Medulla oblongata (tissue), 1 donor: ENCODE data around the gene DESI1.
"Not testable (repeated sequence)": the region's sequence is repeated elsewhere in the genome, so short reads cannot be mapped to it uniquely, and the experiment has no call there.

Experiments used
- DNase-seq: peaks from one replicate; pipeline ENCODE4 v3.0.0-alpha.2; 2015; ENCODE audit errors: extremely low spot score

The DESI1 gene

DNA sequence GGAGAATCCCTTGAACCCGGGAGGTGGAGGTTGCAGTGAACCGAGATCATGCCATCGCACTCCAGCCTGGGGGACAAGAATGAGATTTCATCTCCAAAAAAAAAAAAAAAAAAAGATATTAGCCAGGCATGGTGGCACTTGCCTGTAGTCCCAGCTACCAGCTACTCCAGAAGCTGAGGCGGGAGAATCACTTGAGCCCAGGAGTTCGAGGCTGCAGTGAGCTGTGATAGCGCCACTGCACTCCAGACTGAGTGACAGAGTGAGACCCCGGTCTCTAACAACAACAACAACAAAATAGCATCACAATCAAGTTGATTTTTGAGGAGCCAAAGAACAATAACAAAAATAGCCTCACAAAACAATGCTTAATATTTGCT lies 33.5 kb downstream of the DESI1 start:
- no peak for DNase-seq

DNA sequence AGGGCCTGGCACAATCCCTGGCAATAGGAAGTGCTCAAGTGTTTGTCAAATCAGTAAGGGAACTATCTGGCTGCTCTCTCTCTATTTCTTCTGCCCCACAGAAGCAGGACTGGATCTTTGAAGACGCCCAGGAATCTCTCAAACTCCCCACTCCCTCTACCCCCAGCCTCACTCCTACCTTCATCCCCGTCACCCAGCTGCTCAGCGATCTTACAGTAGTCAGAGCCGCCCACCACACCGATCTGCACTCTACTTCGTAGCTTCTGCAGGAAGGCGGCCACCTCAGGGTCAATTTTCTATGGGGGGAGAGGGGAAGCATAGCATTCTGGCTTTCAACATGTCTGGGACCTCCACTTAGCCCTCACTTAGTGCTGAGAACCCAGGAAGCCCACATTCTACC lies 34.9 kb downstream of the DESI1 start:
- no peak for DNase-seq

DNA sequence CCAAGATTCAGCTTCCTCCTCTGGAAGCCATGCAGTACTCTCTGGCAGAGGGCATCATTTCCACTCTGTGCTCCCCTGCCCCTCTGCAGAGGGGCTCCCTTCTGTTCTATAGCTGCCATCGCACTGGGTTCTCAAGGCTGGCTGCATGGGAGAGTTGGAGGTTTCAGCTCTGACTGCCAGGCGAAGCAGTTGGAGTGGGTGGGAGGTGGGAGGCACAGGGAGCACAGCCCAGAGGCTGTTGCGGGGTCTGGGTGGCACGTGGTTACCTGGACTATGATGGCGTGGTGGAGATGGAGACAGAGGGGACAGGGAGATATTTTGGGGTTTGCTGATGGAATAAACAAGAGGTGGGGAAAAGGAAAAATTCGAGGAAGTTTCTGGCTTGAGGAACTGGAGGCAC lies 36.0 kb downstream of the DESI1 start:
- no peak for DNase-seq

DNA sequence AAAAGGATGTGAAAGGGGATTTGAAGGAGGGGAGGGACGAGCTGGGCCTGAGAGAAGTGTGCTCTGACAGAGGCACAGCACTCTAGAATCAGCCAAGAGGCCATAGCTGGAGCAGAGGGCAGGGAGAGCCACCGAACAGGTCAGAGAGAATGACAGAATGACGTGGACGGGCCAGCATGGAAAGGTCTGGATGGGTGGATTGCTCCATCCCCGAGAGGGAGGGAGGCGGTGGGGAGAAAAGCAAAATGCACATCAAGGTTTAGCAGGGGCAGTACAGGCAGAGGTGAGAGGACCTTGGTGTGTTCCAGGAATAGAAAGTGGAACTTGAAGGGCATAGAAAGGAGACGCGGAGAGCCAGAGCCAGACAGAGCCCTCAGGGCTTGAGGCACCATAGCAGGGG lies 38.1 kb downstream of the DESI1 start:
- no peak for DNase-seq

DNA sequence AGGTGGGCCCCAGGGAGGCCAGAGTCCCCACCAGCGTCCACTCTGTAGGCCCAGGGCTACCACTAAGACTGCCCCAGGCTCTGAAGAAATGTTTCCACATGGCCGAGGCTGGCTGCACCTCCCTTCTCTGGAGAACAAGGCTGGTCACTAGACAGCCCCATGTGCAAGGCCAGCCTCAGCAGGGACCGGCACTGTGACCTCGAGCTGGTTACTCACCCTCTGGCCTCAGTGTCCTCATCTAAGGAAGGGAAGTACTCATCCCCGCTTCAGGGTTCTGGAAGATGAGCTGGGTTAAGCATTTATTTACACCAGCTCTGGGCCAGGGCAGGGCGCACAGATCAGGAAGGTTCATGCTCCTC lies 40.9 kb downstream of the DESI1 start:
- DNase-seq, result no peak

DNA sequence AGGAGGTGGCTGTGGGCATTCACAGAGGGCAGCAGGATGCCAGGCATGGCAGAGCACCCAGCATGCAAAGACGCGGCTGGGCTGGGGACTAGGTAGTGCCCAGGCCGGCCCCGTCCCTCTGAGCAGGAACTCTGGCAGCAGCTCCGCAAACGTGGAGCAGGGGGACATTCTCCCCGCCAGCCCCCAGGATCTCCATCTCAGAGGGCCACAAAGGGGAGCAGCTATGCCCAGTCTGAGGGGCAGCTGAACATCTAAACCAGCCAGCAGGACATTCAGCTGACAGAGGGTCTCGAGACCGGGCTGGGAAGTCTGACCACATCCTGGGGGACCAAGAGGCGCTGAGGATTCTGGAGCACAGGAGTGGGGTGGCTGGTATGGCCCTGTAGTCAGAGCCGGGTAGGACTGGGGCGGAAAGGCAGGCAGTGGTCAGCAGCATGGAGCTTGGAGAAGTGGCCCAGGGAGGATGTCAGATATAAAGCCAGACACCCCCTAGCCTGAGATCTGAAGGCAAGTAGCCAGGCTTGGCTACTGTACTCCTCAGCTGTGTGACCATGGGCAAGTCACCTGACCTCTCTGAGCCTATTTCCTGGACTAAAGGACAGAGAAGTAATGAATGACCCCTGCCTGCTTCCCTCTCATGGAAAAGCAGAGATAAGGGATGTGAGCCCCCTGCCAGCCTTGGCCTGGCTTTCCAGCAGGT lies 41.4 kb downstream of the DESI1 start:
- DNase-seq, result no peak

DNA sequence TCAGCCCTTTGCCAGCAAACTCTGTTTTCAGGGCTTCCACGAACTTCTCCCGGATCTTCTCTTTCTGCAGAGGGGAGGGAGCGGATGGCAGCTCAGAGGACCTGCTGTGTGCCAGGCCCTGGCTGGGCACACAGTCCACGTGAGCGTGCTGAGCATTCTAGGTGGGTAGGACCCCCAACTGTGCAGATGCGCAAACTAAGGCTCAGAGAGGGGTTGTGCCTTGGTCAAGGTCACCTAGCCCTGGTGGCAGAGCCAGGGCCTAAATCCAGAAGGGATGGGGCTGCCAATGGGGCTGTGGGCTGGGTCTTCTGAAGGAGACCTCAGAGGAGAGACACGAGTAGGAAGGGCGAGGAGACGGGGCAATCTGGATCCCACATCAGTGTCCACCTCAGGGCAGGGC lies 42.0 kb downstream of the DESI1 start:
- no peak for DNase-seq

DNA sequence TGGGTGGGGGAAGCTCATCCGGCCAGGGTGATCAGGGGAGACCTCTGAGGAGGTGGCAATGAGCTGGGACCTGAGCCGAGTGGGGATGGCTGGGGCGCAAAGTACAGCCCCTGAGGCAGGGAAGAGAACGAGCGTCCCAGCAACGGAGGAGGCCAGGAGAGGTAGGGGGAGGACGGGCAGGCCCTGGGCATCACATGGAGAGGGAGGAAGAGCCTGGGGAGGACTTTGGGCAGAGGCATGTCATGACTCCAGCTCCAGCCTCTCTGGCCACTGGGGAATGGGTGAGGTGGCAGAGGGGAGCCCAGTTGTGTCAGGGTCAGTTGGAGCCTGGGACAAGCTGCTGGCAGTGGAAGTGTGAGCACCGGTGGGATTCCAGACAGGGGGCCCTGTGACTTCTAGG lies 42.7 kb downstream of the DESI1 start:
- no peak for DNase-seq

DNA sequence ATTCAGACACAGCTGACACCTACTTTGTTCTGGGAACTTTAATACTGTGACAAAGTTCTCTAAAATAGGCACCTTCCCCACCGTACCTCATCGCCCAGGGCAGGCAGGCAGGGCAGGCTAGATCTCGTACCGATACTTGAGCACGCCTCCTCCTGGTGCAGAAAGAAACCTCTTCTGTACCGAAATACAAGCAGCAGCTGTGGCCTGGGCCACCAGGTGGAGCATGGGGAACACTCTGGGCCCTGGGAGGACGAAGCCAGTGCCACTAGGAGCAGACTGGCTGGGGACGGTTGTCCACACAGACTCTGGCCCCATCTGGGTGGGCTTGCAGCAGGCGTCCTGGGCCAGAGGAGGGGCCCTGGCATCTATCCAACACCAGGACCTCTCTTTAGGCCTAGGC lies 44.0 kb downstream of the DESI1 start:
- no peak for DNase-seq

DNA sequence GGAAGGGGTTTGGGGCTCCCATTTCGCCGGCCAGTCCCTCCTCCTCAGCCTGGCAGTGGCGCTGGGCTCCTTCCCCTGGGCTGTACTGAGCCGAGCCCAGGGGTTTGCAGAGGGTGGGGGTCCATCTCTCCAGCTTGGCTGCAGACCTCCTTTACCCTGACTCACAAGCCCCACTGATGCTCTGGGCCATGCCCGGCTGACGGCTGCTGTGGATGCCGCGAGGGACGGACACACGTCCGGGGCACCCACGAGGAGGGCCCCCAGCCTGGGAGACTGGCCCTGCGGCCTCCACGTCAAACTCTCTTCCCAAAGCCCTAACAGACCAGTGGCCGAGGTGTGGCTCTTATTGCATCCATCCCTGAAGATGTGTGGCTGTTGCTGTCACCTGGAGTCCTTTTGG lies 45.3 kb downstream of the DESI1 start:
- DNase-seq, result no peak

DNA sequence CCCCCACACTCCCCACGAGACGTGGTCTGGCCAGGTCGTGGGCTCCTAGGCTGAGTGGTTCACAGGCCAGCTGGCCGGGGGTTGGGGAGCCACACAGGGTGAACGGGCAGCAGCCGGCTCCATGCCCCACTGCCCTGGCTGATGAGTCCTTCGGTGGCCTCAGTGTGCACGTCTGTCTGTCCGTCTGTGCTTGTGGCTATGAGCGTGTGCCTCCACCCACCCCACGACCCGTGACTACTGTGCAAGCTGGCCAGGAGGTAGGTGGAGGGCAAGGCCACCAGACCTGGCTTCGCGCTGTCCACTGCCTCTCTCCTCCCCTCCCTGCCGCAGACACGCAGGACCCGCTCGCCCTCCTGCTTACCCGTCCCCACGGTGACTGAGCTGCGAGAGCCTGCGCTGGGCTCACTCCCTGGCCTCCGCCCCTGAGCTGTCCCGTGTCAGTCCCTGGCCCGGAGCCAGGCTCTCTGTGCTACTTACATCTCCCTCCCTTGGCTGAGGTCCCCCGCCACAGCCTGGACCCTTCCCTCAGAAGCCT lies 45.9 kb downstream of the DESI1 start:
- peak; percentile 45 for DNase-seq

DNA sequence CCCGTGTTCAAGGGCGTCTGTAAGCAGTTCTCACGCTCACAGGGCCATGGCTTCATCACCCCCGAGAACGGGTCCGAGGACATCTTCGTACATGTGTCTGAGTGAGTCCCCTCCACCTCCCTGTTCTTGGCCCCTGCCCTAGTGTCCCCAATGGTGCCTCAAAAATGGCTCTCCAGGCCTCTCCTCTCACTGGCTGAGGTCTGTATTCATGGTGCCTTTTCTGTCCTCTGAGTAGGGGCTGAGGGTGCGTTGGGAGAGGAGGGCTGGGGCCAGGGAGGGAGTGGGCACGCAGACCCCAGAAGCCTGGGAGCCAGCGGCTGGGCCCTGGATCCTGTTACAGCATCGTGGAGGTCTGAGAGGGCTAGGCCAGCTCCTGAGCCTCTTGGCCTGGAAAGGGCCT lies 47.2 kb downstream of the DESI1 start:
- DNase-seq, result no peak

DNA sequence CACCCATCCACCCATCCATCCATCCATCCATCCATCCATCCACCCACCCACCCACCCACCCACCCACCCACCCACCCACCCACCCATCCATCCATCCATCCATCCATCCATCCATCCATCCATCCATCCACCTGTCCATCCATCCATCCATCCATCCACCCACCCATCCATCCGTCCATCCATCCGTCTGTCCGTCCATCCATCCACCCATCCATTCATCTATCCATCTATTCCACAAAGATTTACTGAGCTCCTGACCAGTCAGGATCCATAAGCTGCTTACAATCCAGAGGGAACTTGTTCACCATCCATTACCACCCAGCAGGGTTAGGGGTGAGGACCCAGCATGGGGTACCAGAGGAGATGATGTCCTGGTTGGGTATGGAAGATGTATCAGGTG lies 48.5 kb downstream of the DESI1 start:
- not testable (repeated sequence) for DNase-seq

DNA sequence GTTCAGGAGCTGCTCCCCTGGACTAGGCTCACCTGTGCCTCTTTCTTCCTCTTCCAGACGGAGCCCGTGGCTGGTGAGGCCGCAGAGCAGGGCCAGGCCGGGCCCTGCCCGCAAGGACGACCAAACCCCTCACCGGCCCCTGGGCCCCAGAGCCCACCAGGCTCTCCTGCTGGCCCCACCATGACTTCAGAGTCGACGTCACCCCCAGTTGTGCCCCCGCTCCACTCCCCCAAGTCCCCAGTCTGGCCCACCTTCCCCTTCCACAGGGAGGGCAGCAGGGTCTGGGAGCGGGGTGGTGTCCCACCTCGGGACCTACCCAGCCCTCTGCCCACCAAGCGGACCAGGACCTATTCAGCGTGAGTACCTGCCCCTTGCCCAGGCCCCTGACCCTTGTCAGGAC lies 49.1 kb downstream of the DESI1 start:
- DNase-seq, result no peak

DNA sequence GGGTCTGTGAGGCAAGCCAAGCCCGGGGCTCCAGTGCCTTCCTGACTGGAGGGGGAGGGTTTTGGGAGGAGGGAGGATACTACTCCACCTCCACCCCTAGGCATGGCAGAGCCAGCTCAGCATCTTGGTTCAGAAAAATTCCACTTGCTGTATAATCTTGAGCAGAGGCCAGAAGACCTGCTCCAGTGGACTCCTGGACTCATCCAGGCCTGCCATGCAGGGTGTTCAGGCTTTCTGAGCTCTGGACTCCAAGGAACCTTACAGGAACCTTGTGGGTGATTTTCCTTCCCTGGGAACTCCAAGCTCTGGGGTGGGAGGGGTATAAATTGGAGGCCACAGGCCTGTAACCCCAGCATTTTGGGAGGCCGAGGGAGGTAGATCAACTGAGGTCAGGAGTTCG lies 50.6 kb downstream of the DESI1 start:
- DNase-seq, result no peak

DNA sequence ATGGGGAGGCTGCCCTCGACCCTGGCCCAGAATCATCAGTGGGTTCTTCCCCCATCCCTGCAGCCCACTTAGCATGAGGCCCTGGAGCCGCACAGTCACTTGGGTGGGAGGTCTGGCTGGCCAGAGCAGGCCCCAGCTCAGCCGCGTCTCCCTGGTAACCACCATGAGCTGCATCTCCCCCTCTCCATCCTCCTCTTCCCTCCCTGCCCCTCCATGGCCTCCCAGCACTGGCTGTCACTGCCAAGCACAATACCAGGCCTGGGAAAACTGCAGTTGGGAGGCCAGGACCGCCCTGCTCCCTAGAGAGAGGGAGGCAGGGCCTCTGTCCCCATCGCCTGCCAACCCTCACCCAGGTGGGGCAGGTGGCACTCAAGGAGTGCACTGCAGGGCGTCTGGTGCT lies 52.0 kb downstream of the DESI1 start:
- DNase-seq, result no peak

DNA sequence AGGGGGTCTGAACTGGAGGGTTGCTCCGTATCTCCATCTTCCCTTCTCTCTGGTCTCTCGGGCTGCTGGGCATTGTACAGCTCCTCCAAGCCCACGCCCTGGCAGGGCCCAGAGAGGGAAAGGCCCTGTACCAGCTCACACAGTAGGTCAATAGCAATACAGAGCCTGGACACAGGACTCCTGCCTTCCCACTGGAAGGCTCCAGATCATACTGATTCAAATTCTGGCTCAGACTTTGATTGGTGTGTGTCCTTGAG lies 53.4 kb downstream of the DESI1 start:
- no peak for DNase-seq

DNA sequence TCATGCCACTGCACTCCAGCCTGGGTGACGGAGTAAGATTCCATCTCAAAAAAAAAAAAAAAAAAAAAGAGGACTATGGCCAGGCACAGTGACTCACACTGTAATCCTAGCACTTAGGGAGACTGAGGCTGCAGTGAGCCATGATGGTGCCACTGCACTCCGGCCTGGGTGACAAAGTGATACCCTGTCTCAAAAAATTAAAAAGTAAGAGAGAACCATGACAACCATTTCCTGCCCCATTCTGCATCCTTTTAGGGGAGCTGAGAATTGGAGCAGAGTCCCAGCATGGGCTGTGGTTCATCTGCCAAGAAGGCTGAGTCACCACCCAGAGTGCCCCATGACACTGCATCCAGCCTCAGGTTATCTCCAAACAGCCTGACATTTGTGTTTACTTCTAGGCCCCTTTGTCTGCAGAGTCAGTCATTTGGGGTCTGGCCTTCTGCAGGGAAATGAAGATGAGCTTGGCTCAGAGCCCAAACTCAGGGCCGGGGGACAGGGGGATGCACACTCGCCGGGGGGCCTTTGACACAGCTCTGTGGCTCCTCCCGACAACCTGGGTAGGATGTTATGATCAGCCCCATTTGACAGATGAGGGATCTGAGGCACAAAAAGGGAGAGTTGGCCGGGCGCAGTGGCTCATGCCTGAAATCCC lies 55.3 kb downstream of the DESI1 start:
- no peak for DNase-seq

DNA sequence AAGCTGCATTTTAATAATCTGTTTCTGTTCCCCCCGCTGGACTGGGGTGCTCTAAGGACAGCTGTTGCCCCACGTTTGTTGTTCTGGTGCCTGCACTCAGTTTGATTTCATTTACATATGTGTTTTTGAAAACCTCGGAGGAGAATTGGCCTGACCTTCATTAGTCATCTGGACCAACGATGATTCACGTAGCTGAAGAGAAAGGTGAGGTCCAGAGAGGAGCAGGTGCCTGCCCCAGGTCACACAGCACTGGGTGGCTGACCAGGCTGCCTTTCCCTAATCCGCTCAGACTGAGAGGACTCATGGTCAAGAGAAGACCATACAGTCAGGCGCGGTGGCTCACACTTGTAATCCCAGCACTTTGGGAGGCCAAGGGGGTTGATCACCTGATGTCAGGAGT lies 56.3 kb downstream of the DESI1 start:
- DNase-seq, result no peak

DNA sequence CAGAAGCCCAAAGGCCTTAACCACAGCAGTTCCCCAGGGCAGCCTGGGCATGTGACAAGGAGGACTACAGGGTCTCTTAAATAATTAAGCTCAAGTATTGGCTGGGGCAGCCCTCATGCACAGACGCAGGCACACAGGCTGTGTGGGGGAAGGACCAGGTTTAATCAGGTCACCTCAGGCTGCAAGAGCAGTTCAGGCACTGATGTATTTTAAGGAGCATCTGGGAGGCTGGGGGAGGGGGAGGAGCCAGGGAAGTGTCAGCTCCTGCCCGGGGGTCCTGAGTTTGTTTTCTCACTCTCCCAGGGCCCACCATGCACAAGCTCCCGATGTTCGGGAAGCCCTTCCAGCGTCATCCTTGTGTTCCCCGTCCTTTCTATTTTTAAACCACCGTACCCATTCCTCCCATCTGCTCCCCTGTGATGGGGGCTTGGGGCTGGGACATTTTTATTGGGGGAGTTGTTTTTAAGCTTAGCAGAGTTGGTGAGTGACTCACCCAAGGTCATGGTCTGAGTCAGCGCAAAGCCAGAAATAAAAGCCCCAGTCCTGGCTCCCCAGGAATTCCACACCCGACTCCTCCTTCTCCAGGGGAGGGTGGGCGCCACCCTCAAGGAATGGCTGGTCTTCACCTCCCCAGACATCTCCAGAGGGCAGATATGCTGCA lies 57.7 kb downstream of the DESI1 start:
- no peak for DNase-seq

DNA sequence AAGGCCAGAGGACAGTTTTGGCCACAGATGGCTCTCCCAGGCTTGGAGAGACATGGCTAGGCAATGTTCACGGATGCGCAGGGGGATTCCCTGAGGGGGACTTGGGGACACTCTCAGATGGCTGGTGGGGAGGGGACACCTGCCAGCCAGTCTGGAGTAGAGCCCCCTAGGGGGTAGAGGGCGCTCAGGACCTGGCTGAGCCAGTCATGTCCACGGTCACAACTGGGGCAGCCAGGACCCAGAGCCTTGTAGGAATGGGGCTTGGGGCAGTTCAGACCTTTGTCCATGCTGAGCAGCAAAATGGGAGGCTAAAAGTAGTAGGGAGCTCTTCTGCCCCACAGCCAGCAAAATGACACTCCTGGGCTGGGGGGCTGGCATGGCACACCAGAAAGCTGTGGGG lies 58.4 kb downstream of the DESI1 start:
- no peak for DNase-seq

DNA sequence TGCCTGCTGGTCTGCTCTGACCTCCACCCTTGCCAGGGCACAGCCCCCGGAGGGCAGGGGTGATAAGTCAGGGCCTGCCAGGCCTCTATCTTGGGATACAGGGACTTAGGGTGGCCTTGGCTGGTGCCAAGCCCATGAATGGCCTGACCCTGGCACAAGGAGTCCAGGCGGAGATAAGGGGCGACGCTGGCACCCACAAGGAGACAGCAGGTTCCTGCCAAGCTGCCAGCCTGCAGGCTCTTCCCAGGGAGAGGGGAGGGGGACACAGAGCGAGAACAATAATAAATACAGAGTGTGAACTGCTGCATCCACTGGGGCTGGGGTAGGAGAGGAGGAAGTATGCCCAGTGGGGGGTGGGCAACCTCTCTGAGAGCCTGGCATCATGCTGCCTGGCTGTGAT lies 59.1 kb downstream of the DESI1 start:
- no peak for DNase-seq

DNA sequence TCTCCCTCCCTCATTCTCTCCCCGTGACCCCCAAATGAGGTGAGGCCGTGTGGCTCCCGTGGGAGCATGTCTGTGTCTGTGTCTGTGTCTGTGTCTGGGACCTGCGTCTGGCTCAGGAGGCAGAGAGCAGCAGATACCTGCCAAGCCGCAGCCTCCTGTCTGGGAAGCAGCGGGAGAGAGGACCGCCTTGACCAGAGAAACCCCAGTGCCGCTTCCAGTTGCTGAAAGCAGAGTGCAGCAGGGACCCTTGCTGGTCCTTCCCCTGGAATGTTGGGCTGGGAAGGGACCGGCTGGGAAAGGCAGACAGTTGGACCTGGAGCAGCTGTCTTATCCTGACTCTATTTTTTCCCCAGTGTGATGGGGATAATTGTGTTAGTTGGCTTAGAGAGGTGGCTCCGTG lies 59.5 kb downstream of the DESI1 start:
- no peak for DNase-seq

DNA sequence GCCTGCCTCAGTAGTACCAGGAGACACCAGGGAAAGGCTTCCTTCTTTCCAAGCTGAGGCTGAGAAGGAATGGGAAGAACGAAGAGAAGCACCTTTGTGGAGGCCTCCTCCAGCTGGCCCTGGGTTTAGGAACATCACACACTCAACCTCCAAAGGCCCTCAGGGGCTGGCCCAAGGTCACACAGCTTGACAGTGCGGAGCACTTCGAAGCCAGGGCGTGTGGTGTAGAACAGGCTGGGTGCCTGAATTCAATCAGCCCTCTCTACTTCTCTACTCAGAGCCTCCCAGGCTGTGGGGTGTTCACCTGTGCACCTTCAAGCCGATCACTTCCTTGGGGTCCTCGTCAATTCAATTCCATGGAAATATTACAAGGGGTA lies 60.8 kb downstream of the DESI1 start:
- no peak for DNase-seq
